ENCODE results near the gene LRP2. TPM values are rescaled to one million over a fixed set of nuclear protein-coding genes. Genes with fewer than 3 reads are reported as not detected.

The LRP2 gene
- total RNA-seq, 1 donor from 2014 or later: 1.00 TPM

GRCh38 chr2:169164311-169164710 lies 198.0 kb downstream of the LRP2 start:
- Histone ChIP-seq H3K4me3 (ENCODE audit: insufficient read depth, low read depth, low read length) (no peak overlapping the region), H3K9ac (ENCODE audit: low read length) (no peak overlapping the region), H3K27me3 (ENCODE audit: insufficient read depth, low read length) (no peaks in the 10 kb centered on the region), H3K9me3 (ENCODE audit: insufficient read depth, low read depth, low read length) (no peaks in the 10 kb centered on the region), H3K4me1 (ENCODE audit: insufficient read depth, low read length) (no peaks in the 10 kb centered on the region), H4K20me1 (ENCODE audit: insufficient read depth, low read length) (no peaks in the 10 kb centered on the region), H3K36me3 (ENCODE audit: insufficient read depth, low read length) (no peaks in the 10 kb centered on the region), H3K79me2 (ENCODE audit: insufficient read depth, low read length) (no peaks in the 10 kb centered on the region), H3K27ac (ENCODE audit: low read depth, low read length) (no peak overlapping the region), H2AFZ (ENCODE audit: low read depth, low read length) (no peak overlapping the region), H3K4me2 (ENCODE audit: low read length) (no peak overlapping the region)
- Mint-ChIP-seq H3K9me3 (ENCODE audit: unreplicated experiment) (no peaks in the 10 kb centered on the region), H3K27ac (ENCODE audit: unreplicated experiment) (no peak overlapping the region), H3K4me1 (ENCODE audit: low read depth, unreplicated experiment) (peaks cover 14% of the 10 kb centered on the region), H3K36me3 (ENCODE audit: low read depth, unreplicated experiment) (peaks cover 2% of the 10 kb centered on the region), H3K4me3 (ENCODE audit: unreplicated experiment) (no peak overlapping the region), H3K27me3 (ENCODE audit: low read depth, unreplicated experiment) (no peaks in the 10 kb centered on the region)
- FAIRE-seq (no peak), DNase-seq (ENCODE audit: low read depth) (no peak)
- TF ChIP-seq EZH2 (IDR thresholded peaks at IDR 0.05; ENCODE audit: insufficient read depth, low read length): no peak
- TF ChIP-seq CTCF (IDR thresholded peaks at IDR 0.05; ENCODE audit: insufficient read depth, low read depth, low read length): no peak

- no peaks in the 10 kb centered on the region for H3K27me3 ChIP-seq (ENCODE audit: insufficient read depth, low read length)
- H3K4me3 Mint-ChIP-seq (ENCODE audit: unreplicated experiment): no peak overlapping the region
- FAIRE-seq: no peak
- H3K4me1 ChIP-seq (ENCODE audit: insufficient read depth, low read length): no peaks in the 10 kb centered on the region
- no peak for DNase-seq (ENCODE audit: low read depth)
- no peak overlapping the region for H3K4me3 ChIP-seq (ENCODE audit: insufficient read depth, low read depth, low read length)
- H3K27me3 Mint-ChIP-seq (ENCODE audit: low read depth, unreplicated experiment): no peaks in the 10 kb centered on the region
- H3K79me2 ChIP-seq (ENCODE audit: insufficient read depth, low read length): no peaks in the 10 kb centered on the region
- TF ChIP-seq EZH2 (IDR thresholded peaks at IDR 0.05; ENCODE audit: insufficient read depth, low read length) (no peak), CTCF (IDR thresholded peaks at IDR 0.05; ENCODE audit: insufficient read depth, low read depth, low read length) (no peak)
- H4K20me1 ChIP-seq (ENCODE audit: insufficient read depth, low read length): no peaks in the 10 kb centered on the region
- no peaks in the 10 kb centered on the region for H3K9me3 ChIP-seq (ENCODE audit: insufficient read depth, low read depth, low read length)
- H3K4me2 ChIP-seq (ENCODE audit: low read length): no peak overlapping the region
- H3K36me3 ChIP-seq (ENCODE audit: insufficient read depth, low read length): no peaks in the 10 kb centered on the region
- H3K36me3 Mint-ChIP-seq (ENCODE audit: low read depth, unreplicated experiment): peaks cover 2% of the 10 kb centered on the region
- no peak overlapping the region for H2AFZ ChIP-seq (ENCODE audit: low read depth, low read length)
- H3K9ac ChIP-seq (ENCODE audit: low read length): no peak overlapping the region
- H3K4me1 Mint-ChIP-seq (ENCODE audit: low read depth, unreplicated experiment): peaks cover 14% of the 10 kb centered on the region
- no peak overlapping the region for H3K27ac ChIP-seq (ENCODE audit: low read depth, low read length)
- H3K9me3 Mint-ChIP-seq (ENCODE audit: unreplicated experiment): no peaks in the 10 kb centered on the region
- no peak overlapping the region for H3K27ac Mint-ChIP-seq (ENCODE audit: unreplicated experiment)
Observed at GRCh38 chr2:169162613-169163012, 199.7 kb downstream of the LRP2 start.

- no peaks in the 10 kb centered on the region for H3K27me3 Mint-ChIP-seq (ENCODE audit: low read depth, unreplicated experiment)
- no peak for TF ChIP-seq EZH2 (IDR thresholded peaks at IDR 0.05; ENCODE audit: insufficient read depth, low read length)
- TF ChIP-seq CTCF (IDR thresholded peaks at IDR 0.05; ENCODE audit: insufficient read depth, low read depth, low read length): no peak
- FAIRE-seq: no peak
Observed at GRCh38 chr2:169160926-169161481, 201.3 kb downstream of the LRP2 start.

More at GRCh38 chr2:169160926-169161481, 201.3 kb downstream of the LRP2 start:
- Histone ChIP-seq H3K4me2 (ENCODE audit: low read length) (no peak overlapping the region), H3K79me2 (ENCODE audit: insufficient read depth, low read length) (no peaks in the 10 kb centered on the region), H3K4me1 (ENCODE audit: insufficient read depth, low read length) (no peaks in the 10 kb centered on the region), H4K20me1 (ENCODE audit: insufficient read depth, low read length) (no peaks in the 10 kb centered on the region), H3K9me3 (ENCODE audit: insufficient read depth, low read depth, low read length) (no peaks in the 10 kb centered on the region), H3K27me3 (ENCODE audit: insufficient read depth, low read length) (no peaks in the 10 kb centered on the region), H3K27ac (ENCODE audit: low read depth, low read length) (no peak overlapping the region), H2AFZ (ENCODE audit: low read depth, low read length) (no peak overlapping the region), H3K9ac (ENCODE audit: low read length) (no peak overlapping the region), H3K36me3 (ENCODE audit: insufficient read depth, low read length) (no peaks in the 10 kb centered on the region), H3K4me3 (ENCODE audit: insufficient read depth, low read depth, low read length) (no peak overlapping the region)
- Mint-ChIP-seq H3K4me1 (ENCODE audit: low read depth, unreplicated experiment) (peaks cover 14% of the 10 kb centered on the region), H3K36me3 (ENCODE audit: low read depth, unreplicated experiment) (peaks cover 2% of the 10 kb centered on the region), H3K9me3 (ENCODE audit: unreplicated experiment) (no peaks in the 10 kb centered on the region), H3K27ac (ENCODE audit: unreplicated experiment) (no peak overlapping the region), H3K4me3 (ENCODE audit: unreplicated experiment) (no peak overlapping the region)
- DNase-seq (ENCODE audit: low read depth): no peak

All from astrocyte (in vitro differentiated cells and primary cell).